K562 (cell line): Measurements from ENCODE around the gene CCDC102B. TPM values are rescaled to one million over a fixed set of nuclear protein-coding genes. Genes with fewer than 3 reads are reported as not detected.

Experiments used
- CBX8 ChIP-seq: fragments of 200-600 bp; sonication (generic); IDR thresholded peaks from 2 replicates; pipeline ENCODE4 v1.6.1; 2012; ENCODE audit warnings: borderline replicate concordance, mixed run types, low read depth, mild to moderate bottlenecking, moderate library complexity, mixed read lengths, low read length, control low read depth, inconsistent platforms; ENCODE audit not compliant: poor library complexity, severe bottlenecking; ENCODE audit errors: extremely low read depth
- NR3C1 ChIP-seq: sonication (generic); formaldehyde crosslinking; IDR thresholded peaks from 2 replicates; pipeline ENCODE4 v1.8.1; 2022; ENCODE audit warnings: missing genetic modification reagents
- ZEB2 ChIP-seq: fragments of 450-650 bp; IDR thresholded peaks from 2 replicates; pipeline ENCODE4 v1.6.1; 2016
- ZZZ3 ChIP-seq: fragments of 450-650 bp; IDR thresholded peaks from 2 replicates; pipeline ENCODE4 v1.6.1; 2016; ENCODE audit warnings: antibody characterized with exemption, mild to moderate bottlenecking, moderate library complexity
- polyA plus RNA-seq, 8 experiments: library from polyadenylated mRNA; depleted of rRNA in 4 of 8; stranded (reverse) in 5 of 8; unstranded in 3 of 8; fragments of >200 nt; fragmentation: Nextera tagmentation in 2 of 8; fragmentation: Illumina TruSeq in 1 of 8; extraction: Ambion mirVana in 2 of 8; extraction: Trizol in 1 of 8; gene quantifications; 2 replicates each; pipeline versions ENCODE4 v1.2.1 to v1.2.3, GENCODE V29; 2011 to 2014; ENCODE audit warnings: inconsistent platforms in 1 of 8, missing spikeins in 1 of 8
- total RNA-seq, 7 experiments: library from RNA; depleted of rRNA in 6 of 7; stranded (reverse); fragments of >200 nt in 6 of 7; fragmentation: Illumina TruSeq in 2 of 7; extraction: Trizol in 2 of 7; gene quantifications; 2 replicates each; pipeline versions ENCODE4 v1.2.1 to v1.2.3, GENCODE V29; 2011 to 2021; ENCODE audit warnings: low replicate concordance in 1 of 7
- TF ChIP-seq, protein P1 (sequence below): sonication (generic); formaldehyde crosslinking; IDR thresholded peaks from 2 replicates; pipeline ENCODE4 v1.8.0; 2022; ENCODE audit warnings: missing genetic modification reagents, mild to moderate bottlenecking, borderline replicate concordance
- TF ChIP-seq, protein P2 (sequence below), 2 experiments: fragments of 450-650 bp; IDR thresholded peaks; 2 replicates each; pipeline ENCODE4 v1.6.1; 2016
- TF ChIP-seq, protein P3 (sequence below): fragments of 250-450 bp; sonication (Bioruptor Pico); IDR thresholded peaks from 2 replicates; pipeline ENCODE4 v1.5.0; 2022; ENCODE audit warnings: mild to moderate bottlenecking

The CCDC102B gene
- total and polyA plus RNA-seq, 9 of the 15 experiments (the other 6 are each of a cell fraction or from before 2014, with no cell fraction given): 0.18 to 1.5 (median 0.73) TPM

DNA sequence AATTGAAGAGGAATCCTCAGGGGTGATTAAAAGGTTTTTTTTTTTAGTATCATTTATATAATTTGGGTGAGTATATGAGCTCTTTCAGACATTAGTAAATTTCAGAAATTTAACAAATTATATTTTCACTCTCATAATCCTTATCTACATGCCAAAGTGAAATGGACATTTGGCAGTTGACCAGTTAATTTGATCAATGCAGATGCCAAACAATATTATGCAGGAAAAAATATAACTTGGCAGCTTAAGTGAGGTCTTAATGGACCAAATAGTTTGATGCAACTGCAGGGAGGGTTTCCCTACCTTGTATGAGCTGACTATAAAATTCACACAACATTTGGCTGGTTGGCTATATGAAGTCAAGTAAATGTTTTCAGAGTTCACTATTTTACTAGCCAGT, 185.2 kb downstream of the CCDC102B start (continued):
- TF ChIP-seq, protein P1, sequence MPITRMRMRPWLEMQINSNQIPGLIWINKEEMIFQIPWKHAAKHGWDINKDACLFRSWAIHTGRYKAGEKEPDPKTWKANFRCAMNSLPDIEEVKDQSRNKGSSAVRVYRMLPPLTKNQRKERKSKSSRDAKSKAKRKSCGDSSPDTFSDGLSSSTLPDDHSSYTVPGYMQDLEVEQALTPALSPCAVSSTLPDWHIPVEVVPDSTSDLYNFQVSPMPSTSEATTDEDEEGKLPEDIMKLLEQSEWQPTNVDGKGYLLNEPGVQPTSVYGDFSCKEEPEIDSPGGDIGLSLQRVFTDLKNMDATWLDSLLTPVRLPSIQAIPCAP (CRISPR knock-in tag): no peak
- no peak for TF ChIP-seq CBX8
- TF ChIP-seq, protein P2, sequence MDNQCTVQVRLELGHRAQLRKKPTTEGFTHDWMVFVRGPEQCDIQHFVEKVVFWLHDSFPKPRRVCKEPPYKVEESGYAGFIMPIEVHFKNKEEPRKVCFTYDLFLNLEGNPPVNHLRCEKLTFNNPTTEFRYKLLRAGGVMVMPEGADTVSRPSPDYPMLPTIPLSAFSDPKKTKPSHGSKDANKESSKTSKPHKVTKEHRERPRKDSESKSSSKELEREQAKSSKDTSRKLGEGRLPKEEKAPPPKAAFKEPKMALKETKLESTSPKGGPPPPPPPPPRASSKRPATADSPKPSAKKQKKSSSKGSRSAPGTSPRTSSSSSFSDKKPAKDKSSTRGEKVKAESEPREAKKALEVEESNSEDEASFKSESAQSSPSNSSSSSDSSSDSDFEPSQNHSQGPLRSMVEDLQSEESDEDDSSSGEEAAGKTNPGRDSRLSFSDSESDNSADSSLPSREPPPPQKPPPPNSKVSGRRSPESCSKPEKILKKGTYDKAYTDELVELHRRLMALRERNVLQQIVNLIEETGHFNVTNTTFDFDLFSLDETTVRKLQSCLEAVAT (IDR thresholded peaks at IDR 0.05): no peak
- TF ChIP-seq ZEB2: no peak
- no peak for TF ChIP-seq NR3C1 (CRISPR knock-in tag)
- no peak for TF ChIP-seq ZZZ3
- TF ChIP-seq, protein P3, sequence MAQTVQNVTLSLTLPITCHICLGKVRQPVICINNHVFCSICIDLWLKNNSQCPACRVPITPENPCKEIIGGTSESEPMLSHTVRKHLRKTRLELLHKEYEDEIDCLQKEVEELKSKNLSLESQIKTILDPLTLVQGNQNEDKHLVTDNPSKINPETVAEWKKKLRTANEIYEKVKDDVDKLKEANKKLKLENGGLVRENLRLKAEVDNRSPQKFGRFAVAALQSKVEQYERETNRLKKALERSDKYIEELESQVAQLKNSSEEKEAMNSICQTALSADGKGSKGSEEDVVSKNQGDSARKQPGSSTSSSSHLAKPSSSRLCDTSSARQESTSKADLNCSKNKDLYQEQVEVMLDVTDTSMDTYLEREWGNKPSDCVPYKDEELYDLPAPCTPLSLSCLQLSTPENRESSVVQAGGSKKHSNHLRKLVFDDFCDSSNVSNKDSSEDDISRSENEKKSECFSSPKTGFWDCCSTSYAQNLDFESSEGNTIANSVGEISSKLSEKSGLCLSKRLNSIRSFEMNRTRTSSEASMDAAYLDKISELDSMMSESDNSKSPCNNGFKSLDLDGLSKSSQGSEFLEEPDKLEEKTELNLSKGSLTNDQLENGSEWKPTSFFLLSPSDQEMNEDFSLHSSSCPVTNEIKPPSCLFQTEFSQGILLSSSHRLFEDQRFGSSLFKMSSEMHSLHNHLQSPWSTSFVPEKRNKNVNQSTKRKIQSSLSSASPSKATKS (CRISPR knock-in tag): no peak
